GM20431 (cell line): Measurements from ENCODE around the gene CCL17.
"Not testable (repeated sequence)": the region's sequence is repeated elsewhere in the genome, so short reads cannot be mapped to it uniquely, and the experiment has no call there.

Experiments used
- in situ Hi-C: fragments of 300-500 bp; cut with MseI, MboI; formaldehyde crosslinking; loops from one replicate; pipeline ENCODE4 v1.15.0; 2020; ENCODE audit warnings: low sequenced_read_pairs; ENCODE audit not compliant: unreplicated experiment

The CCL17 gene

DNA sequence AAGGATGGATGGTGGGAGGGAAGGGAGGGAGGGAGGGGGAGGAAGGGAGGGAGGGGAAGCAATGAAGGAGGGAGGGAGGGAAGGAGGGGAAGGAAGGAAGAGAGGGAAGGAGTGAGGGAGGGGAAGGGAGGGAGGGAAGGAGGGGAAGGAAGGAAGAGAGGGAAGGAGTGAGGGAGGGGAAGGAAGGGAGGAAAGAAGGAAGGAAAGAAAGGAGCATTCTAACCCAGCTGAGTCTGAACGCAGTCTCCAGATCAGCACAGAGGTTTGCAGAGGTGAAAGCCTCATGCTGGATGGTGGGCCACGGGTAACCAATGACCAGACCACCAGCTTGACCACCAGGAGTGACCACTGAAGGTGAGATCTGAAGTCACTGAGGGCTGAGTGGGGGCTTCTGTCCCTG is 18.6 kb downstream of the CCL17 start:
- in situ Hi-C loops: loop anchor here (25.0 kb wide), 1 partner anchor 336 kb away; the partner anchor contains the start of gene CPNE2

DNA sequence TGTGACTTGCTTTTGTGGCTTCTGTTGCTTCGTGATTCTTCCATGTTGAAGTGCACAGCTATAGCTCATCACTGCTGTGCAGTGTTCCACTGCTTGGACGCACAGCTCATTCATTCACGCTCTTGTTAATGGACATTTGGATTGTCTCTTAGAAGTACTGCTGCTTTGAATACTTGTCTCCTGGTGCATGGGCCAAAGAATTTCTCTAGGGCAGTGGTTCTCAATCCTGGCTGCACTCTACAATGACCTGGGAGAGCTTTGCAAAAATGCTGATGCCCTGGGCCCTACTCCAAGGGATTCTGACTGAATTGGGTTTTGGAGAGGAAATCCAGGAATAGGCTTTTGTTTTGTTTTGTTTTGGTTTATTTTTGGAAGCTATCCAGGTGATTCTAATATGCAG is 20.0 kb downstream of the CCL17 start:
- in situ Hi-C loops: loop anchor here (25.0 kb wide), 1 partner anchor 337 kb away; the partner anchor contains the start of gene CPNE2

DNA sequence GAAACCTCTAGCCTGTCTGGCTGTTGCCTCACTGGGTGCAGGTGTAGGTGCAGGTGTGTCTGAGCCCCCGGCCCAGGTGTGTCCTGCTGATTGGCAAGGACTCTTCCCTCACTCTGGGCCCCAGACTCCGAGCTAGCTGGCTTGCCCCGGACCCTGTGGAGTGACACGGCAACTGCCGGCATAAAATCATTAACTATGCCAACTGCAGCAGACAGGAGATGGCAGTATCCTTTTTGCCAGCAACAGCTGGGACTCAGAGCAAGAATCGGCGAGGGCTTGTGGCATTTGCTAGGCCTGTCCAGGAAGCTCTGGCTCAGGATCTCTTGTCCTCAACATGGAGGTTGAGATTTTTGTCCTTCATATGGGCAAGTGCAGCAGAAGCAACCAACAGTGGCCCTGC is 21.8 kb downstream of the CCL17 start:
- in situ Hi-C loops: no loop called here

DNA sequence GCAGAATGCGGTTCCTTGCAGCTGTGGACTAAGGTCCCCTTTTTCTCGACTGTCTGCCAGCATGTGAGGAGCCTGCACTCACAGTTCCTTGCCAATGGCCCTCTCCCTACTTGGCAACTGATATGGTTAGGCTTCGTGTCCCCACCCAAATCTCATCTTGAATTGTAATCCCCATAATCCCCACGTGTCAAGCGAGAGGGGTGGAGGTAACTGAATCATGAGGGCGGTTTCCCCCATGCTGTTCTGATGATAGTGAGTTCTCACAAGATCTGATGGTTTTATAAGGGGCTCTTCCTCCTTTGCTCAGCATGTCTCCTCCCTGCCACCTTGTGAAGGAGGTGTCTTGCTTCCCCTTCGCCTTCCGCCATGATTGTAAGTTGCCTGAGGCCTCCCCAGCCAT is 22.7 kb downstream of the CCL17 start:
- in situ Hi-C loops: no loop called here

DNA sequence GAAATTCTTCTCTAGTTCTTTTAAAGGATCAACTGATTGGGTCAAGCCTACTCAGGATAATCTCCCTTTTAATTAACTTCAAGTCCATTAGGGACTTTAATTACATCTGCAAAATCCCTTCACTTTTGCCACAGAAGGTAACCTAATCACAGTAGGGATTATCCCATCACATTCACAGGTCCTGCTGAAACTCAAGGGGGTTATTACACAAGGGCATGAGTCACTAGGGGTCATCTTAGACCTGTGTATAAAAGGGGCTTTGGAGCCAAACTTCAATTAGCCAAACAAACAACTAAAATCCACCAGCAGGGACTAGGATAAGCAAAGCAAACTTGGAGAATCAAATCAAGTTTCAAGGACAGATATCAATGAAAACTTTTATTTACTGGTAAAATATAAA is 23.3 kb downstream of the CCL17 start:
- in situ Hi-C loops: no loop called here

DNA sequence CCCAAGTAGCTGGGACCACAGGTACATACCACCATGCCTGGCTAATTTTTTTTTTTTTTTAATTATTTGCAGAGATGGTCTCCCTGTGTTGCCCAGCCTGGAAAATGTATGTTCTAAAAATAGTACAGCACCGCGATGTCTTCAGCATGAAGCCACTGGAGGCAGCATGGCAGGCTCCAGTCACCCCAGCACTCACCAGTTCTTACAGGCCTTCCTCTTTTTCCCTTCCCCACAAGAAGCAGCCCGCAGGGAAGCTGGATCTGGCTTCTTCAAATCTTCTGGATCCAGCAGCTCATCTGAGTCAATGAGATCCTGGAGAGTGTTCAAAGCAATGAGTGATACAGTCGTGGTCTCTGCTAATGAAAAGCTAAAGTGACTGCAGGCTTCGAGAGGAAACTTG is 26.4 kb downstream of the CCL17 start:
- in situ Hi-C loops: no loop called here

DNA sequence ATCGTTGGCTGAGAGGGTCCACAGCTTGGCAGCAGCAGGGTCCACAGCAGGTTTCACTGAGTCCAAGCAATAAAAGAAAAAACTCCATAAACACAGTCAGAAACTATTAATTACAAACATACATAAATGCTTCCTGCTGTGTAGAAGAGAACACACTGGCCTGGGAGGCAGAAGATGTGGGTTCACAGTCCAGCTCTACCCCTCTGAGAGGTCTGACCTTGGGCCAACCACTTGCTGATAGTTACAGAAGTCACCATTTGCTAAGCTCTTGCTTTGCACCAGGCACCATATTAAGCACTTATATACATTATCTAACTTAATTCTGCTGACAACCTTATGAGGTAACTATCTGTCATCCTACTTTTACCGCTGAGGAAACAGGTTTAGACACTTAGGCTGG is 27.9 kb downstream of the CCL17 start:
- in situ Hi-C loops: no loop called here

DNA sequence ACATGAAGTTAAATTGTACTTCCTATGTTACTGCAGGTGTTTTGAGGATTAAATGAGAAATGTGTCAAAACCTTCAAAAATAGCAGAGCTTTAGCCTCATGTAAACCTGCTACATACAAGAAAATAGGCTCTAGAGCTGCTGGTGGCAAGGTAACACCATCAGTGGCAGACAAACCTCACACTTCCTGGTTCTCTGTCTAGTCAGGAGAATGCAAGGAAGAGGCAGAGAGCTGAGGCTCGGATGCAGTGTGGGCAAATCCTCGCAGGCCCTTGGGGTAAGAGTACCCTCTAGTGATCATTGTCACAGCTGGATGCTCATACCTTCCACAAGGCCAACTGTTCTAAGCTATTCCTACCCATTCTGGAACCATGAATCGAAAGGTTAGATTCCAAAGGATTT is 28.4 kb downstream of the CCL17 start:
- in situ Hi-C loops: no loop called here

DNA sequence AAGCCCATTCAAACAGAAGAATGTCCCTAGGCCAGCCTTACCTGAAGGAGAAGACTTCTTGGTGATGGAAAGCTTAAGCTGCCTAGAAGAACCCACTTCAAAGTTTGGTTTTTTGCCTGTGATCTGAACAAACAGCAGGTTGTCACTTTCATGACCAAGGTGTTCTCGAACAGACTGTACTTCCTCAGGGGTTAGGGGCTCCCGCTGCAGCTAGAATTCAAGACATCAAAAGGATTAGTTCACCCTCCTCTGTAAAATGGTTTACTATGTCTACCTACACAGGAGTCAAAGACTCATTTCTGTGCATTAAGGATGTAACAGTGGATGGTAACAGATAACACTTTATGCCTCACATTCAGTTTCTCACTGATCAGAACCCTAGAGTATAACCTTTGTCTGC is 29.4 kb downstream of the CCL17 start:
- in situ Hi-C loops: no loop called here

DNA sequence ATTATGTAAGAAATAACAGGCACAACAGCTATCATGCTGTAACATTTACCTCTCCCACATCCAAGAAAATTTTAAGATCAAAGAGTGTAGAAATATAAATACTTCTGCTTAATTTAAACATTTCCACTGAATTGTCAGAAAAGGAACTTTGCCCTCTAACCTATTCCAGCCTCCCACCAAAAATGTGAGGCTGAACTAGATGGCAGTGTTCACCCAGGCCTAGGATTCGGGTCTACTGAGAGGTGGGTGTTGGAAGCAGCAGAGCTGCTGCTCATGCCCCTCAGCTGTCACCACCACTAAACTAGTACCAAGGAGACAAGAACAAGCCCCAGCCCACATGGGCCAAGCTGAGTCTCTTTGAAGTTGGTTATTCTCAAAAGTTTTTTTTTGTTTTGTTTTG is 31.3 kb downstream of the CCL17 start:
- in situ Hi-C loops: no loop called here

DNA sequence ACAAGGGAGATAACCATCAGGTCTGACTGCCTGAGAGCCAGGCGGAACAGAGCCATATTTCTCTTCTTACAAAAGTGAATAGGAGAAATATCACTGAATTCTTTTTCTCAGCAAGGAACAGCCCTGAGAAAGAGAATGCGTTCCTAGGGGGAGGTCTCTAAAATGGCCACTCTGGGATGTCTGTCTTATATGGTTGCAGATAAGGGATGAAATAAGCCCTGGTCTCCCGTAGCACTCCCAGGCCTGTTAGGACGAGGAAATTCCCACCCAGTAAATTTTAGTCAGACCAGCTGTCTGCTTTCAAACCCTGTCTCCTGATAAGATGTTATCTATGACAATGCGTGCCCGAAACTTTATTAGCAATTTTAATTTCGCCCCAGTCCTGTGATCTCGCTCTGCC is 35.4 kb downstream of the CCL17 start:
- in situ Hi-C loops: not testable (repeated sequence)

DNA sequence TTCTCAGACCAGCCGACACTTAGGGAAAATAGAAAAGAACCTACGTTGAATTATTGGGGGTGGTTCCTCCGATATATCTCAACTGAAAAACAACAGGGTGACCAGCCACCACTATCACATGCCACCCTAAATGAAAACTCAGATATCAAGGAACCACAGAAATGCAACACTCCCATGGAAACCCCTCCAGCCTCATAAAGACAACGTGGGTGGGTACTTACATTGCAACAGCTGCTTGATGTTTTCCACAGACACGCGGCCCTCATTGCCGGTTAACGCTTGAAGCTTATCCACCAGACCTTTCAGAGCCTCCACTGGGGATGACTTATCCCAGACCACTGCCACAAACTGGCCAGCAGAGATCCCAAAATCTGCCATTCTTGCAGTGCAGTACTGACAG is 36.0 kb downstream of the CCL17 start:
- in situ Hi-C loops: not testable (repeated sequence)

DNA sequence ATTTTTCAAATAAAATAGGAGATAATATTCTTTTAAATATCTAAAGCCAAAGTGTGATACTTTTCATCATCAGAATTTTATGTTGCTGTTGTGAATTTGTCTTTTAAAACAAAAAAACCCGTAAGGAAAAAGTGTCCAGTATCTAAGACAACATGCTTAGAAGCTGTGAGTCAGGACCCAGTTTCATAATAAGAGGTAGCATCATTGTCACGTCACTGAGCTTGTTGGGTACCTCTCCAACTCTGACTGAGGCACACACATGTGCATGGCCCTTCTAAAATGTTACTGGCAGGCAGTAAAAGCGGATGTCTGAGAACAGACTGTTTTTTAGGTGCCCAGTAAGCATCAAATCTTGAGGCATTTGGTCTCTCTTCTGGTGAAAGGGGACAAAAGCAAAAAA is 40.1 kb downstream of the CCL17 start:
- in situ Hi-C loops: no loop called here

DNA sequence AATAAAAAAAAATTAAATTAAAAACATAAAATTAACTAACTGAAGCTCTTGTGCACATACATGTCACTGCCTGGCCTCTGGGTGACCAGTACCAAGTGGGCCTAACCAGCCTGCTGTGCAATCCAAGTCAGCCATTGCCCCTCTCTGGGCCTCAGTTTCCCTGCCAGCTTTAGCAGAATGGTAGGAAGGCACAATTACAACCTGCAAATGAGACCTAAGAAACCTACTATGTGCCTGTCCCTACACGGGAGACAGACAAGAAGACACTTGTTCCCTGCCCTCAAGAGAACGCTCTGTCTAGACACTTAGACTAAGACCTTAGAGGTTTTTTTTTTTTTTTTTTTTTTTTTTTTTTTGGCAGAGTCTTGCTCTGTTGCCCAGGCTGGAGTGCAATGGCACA is 40.9 kb downstream of the CCL17 start:
- in situ Hi-C loops: no loop called here

DNA sequence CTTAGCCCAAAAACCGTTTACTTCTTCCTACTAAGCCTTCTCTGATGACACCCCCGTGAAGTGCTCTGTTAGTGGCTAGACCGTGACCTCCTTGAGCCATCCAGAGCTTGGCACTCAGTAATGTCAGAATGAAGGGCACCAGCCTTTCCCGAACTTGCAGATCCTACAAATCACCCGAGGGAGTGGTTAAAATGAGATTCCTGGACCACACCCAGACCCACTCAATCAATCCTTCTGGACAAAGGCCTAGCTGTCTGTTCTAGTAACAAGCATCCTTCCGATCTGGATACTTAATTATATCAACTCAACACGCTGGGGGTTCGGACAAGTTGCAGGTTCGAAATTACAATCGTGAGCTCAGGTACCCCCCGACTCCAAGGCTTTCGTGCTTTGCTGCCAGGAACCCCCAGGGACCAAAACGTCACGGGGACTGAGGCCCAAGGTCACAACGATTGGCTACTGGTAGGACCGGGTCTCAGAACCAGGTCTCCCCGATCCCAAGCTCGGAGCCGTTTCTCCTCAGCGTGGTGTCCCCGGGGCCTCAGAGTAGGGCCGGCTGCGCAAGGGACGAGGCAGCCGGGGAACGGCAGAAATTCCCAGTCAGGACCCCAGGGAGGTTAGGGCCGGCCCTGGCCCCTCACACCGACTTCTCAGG is 42.1 kb downstream of the CCL17 start:
- in situ Hi-C loops: no loop called here

DNA sequence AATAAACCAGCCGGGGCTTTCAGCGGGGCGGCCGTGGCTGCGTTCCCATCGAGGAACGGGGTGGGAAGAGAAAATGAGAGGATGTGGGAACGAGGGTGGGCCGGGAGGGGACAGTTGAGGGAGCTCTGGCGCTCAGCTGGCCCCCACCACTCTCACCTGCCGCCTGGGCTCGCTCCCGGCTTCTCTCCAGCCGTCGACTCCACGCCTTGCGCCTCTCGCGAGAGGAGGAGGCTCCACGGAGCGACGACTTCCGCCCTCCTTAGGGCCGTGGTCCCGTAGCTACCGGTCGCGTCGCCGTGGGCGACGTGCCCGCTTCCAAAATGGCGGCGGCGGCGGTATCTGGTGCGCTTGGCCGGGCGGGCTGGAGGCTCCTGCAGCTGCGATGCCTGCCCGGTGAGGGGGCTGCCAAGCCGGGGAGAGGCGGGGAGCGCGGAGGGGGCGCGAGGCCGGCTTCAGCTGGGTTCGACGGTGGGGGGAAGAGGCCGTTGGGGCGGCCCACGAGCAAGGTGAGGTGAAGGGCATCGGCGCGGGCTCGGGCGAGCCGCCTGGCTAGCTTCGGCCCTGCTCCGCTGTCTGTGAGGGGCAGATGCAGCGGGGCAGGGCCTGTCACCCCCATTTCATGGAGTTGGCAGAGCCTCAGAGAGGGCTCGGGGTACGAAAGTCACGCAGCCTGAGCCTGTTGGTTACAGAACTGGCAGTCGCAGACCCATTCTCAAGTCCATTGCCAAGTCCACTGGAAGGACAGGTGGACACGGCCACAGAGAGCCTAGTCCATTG is 42.8 kb downstream of the CCL17 start, which contains the start of the genes CIAPIN1 and COQ9:
CIAPIN1 (minus strand) TSS at position 200 of the 777 bp plus-strand sequence. CDS start 6,457 bp downstream, outside the sequence.
COQ9 (plus strand) TSS at position 294 of the 777 bp plus-strand sequence; CDS start at position 321, 27 bp downstream.
- in situ Hi-C loops: no loop called here

DNA sequence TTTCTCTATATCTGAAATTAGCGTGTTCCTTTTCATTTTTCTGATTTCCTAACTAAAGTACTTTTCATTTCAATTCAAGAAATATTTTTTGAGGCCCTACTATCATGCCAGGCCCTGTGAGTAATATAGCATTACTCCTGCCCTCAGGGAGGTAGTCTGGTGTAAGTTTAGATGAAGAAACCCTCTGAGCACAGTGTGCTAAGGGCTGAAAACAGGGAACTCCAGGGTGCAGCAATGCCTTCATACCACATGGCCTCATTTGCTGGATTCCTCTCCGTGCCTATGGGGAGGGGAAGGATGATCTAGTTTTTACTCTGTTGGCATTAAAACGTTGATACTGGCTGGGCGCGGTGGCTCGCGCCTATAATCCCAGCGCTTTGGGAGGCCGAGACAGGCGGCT is 47.5 kb downstream of the CCL17 start:
- in situ Hi-C loops: no loop called here

DNA sequence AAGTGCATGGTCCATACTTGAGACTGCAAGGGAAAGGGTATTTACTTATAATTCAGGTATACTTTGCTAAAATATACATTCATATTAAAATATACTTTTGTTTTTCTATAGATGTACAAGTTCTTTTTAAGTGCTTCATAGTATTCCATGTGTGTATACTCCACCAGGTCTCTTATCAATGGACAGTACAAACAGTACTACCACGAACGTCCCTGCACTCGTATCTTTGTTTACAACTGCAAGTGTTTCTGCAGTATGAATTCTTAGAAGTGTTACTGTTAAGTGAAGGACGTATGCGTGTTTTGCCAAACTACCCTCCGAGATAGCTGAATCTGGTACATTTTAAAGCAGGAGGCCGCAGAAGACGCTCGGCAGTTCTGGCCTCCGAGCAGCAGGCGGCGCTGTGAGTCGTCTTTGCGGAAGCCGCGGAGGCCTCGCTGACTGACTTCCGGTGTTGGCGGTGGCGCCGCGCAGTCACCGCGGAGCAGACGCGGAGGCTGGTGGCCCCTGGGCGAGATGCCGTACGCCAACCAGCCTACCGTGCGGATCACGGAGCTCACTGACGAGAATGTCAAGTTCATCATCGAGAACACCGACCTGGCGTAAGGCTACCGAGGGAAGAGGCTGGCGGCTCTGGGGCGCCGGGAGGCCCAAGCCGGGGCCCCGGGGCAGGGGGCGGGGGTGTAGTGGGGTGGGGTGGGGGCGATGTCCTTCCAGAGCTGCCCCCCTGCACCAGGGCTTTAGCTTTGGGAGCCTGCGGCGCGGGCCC is 57.8 kb downstream of the CCL17 start, which contains the start of gene POLR2C:
POLR2C (plus strand) TSS at position 471 of the 769 bp plus-strand sequence; CDS start at position 517, 46 bp downstream.
- in situ Hi-C loops: no loop called here

DNA sequence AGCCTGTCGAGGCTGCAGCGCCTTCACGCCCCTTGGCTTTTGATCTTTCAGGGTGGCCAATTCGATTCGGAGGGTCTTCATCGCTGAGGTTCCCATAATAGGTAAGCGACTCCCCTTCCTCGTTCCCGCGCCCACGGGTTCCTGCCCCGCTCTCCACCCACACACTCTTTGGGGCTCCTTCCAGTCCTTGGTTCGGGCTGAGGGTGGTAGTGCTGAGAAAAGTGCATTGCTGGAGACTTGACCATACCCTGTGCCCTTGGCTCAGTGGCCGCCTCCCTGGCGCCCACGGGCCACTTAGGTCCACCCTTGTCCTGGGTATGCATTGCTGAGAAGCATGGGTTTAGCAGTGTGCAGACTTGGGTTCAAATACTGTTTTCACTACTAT is 58.4 kb downstream of the CCL17 start:
- in situ Hi-C loops: no loop called here

DNA sequence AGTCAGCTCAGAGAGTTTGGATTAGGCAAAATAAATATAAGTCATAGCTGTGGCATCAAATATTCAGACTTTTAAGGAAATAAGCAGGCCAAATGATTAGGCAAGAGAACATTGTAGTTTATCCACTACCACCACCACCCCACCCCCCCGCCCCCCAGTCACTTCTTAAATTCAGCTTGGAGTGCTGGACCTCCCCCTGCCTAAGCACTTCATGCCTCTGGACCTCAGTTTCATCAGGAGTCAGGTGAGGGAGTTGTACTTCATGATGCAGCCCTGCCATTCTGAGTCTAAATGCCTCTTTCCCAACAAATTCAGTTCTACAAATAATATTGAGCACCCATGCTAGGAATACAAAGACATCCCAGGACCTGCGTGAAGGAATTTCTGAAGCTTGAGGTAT is 60.0 kb downstream of the CCL17 start:
- in situ Hi-C loops: no loop called here
